HUDEP-2 (cell line): ENCODE data around the gene CNTN5.

Source experiments
- DNase-seq, 76 experiments: peaks; one replicate each; lab custom pipeline; 2025; ENCODE audit not compliant: unreplicated experiment in 76 of 76; lab: John Stamatoyannopoulos, UW

The CNTN5 gene

GRCh38 chr11:100367892-100368291 is 1347.1 kb downstream of the CNTN5 start:
- DNase-seq, result no peak

- no peak for DNase-seq
These were observed 1362.7 kb downstream of the CNTN5 start for GRCh38 chr11:100383357-100383865.

GRCh38 chr11:100396266-100396665 is 1375.5 kb downstream of the CNTN5 start:
- DNase-seq, result no peak

GRCh38 chr11:100397401-100397800 is 1376.7 kb downstream of the CNTN5 start:
- no peak for DNase-seq

- no peak for DNase-seq
These were observed 1383.1 kb downstream of the CNTN5 start for GRCh38 chr11:100403816-100404215.

- no peak for DNase-seq
These were observed 1384.2 kb downstream of the CNTN5 start for GRCh38 chr11:100404907-100405306.
